ENCODE data around the gene CHRNA1. TPM values are rescaled to one million over a fixed set of nuclear protein-coding genes. Genes with fewer than 3 reads are reported as not detected.

Gene CHRNA1
- total RNA-seq, 2 donors from 2014 or later = 1.1 to 2.7 TPM

GRCh38 chr2:174708713-174709112 lies 55.6 kb downstream of the CHRNA1 start:
- TF ChIP-seq CTCF (IDR thresholded peaks at IDR 0.05) = no peak

GRCh38 chr2:174705321-174705720 lies 59.0 kb downstream of the CHRNA1 start:
- Histone ChIP-seq H3K4me3 (no peak overlapping the region), H3K36me3 (no peaks in the 10 kb centered on the region), H3K27ac (no peak overlapping the region), H3K9me3 (no peaks in the 10 kb centered on the region), H3K27me3 (no peaks in the 10 kb centered on the region), H3K4me1 (no peaks in the 10 kb centered on the region), H3K9ac (ENCODE audit: low read depth in 2 of 2, low read length in 2 of 2) (no peak overlapping the region)
- no peak for DNase-seq
- no peak for TF ChIP-seq CTCF (IDR thresholded peaks at IDR 0.05)
- intact Hi-C loops (cut with DNase I) = no loop called here

More at GRCh38 chr2:174708713-174709112, 55.6 kb downstream of the CHRNA1 start:
- no peak overlapping the region for H3K4me3 ChIP-seq
- no peak for DNase-seq
- intact Hi-C loops (cut with DNase I) = no loop called here
- no peaks in the 10 kb centered on the region for H3K27me3 ChIP-seq
- no peak overlapping the region for H3K27ac ChIP-seq
- H3K9me3 ChIP-seq = no peaks in the 10 kb centered on the region
- no peaks in the 10 kb centered on the region for H3K4me1 ChIP-seq
- no peaks in the 10 kb centered on the region for H3K36me3 ChIP-seq
- H3K9ac ChIP-seq (ENCODE audit: low read depth in 2 of 2, low read length in 2 of 2) = no peak overlapping the region

GRCh38 chr2:174704642-174705041 lies 59.6 kb downstream of the CHRNA1 start:
- H3K27me3 ChIP-seq = no peaks in the 10 kb centered on the region
- no peaks in the 10 kb centered on the region for H3K36me3 ChIP-seq
- no peak for TF ChIP-seq CTCF (IDR thresholded peaks at IDR 0.05)
- no peaks in the 10 kb centered on the region for H3K4me1 ChIP-seq
- H3K9me3 ChIP-seq = no peaks in the 10 kb centered on the region
- no peak overlapping the region for H3K27ac ChIP-seq
- intact Hi-C loops (cut with DNase I) = no loop called here
- H3K4me3 ChIP-seq = no peak overlapping the region
- no peak overlapping the region for H3K9ac ChIP-seq (ENCODE audit: low read depth in 2 of 2, low read length in 2 of 2)
- no peak for DNase-seq

- Histone ChIP-seq H3K36me3 (no peaks in the 10 kb centered on the region), H3K9me3 (no peaks in the 10 kb centered on the region), H3K4me1 (no peaks in the 10 kb centered on the region), H3K4me3 (no peak overlapping the region), H3K27ac (no peak overlapping the region), H3K9ac (ENCODE audit: low read depth in 2 of 2, low read length in 2 of 2) (no peak overlapping the region), H3K27me3 (no peaks in the 10 kb centered on the region)
- DNase-seq = no peak
- intact Hi-C loops (cut with DNase I) = no loop called here
- TF ChIP-seq CTCF (IDR thresholded peaks at IDR 0.05) = no peak
Observed at GRCh38 chr2:174704061-174704460, 60.2 kb downstream of the CHRNA1 start.

- TF ChIP-seq CTCF (IDR thresholded peaks at IDR 0.05) = no peak
- H3K27me3 ChIP-seq = no peaks in the 10 kb centered on the region
- no peak overlapping the region for H3K4me3 ChIP-seq
- H3K4me1 ChIP-seq = no peaks in the 10 kb centered on the region
- no peak for DNase-seq
- H3K9ac ChIP-seq (ENCODE audit: low read depth in 2 of 2, low read length in 2 of 2) = no peak overlapping the region
- intact Hi-C loops (cut with DNase I) = no loop called here
- no peak overlapping the region for H3K27ac ChIP-seq
- H3K9me3 ChIP-seq = no peaks in the 10 kb centered on the region
- no peaks in the 10 kb centered on the region for H3K36me3 ChIP-seq
Observed at GRCh38 chr2:174703430-174703829, 60.8 kb downstream of the CHRNA1 start.

- intact Hi-C loops (cut with DNase I) = no loop called here
- no peaks in the 10 kb centered on the region for H3K9me3 ChIP-seq
- H3K36me3 ChIP-seq = no peaks in the 10 kb centered on the region
- no peak overlapping the region for H3K27ac ChIP-seq
- DNase-seq = no peak
- H3K4me3 ChIP-seq = no peak overlapping the region
- no peak overlapping the region for H3K9ac ChIP-seq (ENCODE audit: low read depth in 2 of 2, low read length in 2 of 2)
- TF ChIP-seq CTCF (IDR thresholded peaks at IDR 0.05) = no peak
- no peaks in the 10 kb centered on the region for H3K4me1 ChIP-seq
- H3K27me3 ChIP-seq = no peaks in the 10 kb centered on the region
Observed at GRCh38 chr2:174702541-174702940, 61.7 kb downstream of the CHRNA1 start.
